ENCODE data around the gene CREG1. TPM values are rescaled to one million over a fixed set of nuclear protein-coding genes. Genes with fewer than 3 reads are reported as not detected.

CREG1 gene
- total RNA-seq, 1 donor from 2014 or later: 36.0 TPM

GRCh38 chr1:167594822-167595221, 41.3 kb upstream of the CREG1 start:
- Histone ChIP-seq H3K9me3 (ENCODE audit: insufficient read depth, low read depth, low read length) (no peaks in the 10 kb centered on the region), H4K20me1 (ENCODE audit: insufficient read depth, low read length) (no peaks in the 10 kb centered on the region), H3K4me1 (ENCODE audit: insufficient read depth, low read length) (no peaks in the 10 kb centered on the region), H3K4me2 (ENCODE audit: low read length) (no peak overlapping the region), H3K9ac (ENCODE audit: low read length) (no peak overlapping the region), H3K36me3 (ENCODE audit: insufficient read depth, low read length) (no peaks in the 10 kb centered on the region), H3K4me3 (ENCODE audit: insufficient read depth, low read depth, low read length) (no peak overlapping the region), H3K79me2 (ENCODE audit: insufficient read depth, low read length) (no peaks in the 10 kb centered on the region), H3K27ac (ENCODE audit: low read depth, low read length) (no peak overlapping the region), H3K27me3 (ENCODE audit: insufficient read depth, low read length) (peaks cover 2% of the 10 kb centered on the region), H2AFZ (ENCODE audit: low read depth, low read length) (no peak overlapping the region)
- FAIRE-seq (no peak), DNase-seq (ENCODE audit: low read depth) (no peak)
- Mint-ChIP-seq H3K4me1 (ENCODE audit: low read depth, unreplicated experiment) (no peaks in the 10 kb centered on the region), H3K36me3 (ENCODE audit: low read depth, unreplicated experiment) (no peaks in the 10 kb centered on the region), H3K27ac (ENCODE audit: unreplicated experiment) (no peak overlapping the region), H3K4me3 (ENCODE audit: unreplicated experiment) (no peak overlapping the region), H3K9me3 (ENCODE audit: unreplicated experiment) (peaks cover 3% of the 10 kb centered on the region), H3K27me3 (ENCODE audit: low read depth, unreplicated experiment) (peaks cover 19% of the 10 kb centered on the region)
- TF ChIP-seq CTCF (IDR thresholded peaks at IDR 0.05; ENCODE audit: insufficient read depth, low read depth, low read length): no peak
- no peak for TF ChIP-seq EZH2 (IDR thresholded peaks at IDR 0.05; ENCODE audit: insufficient read depth, low read length)

- H3K27ac ChIP-seq (ENCODE audit: low read depth, low read length): no peak overlapping the region
- peaks cover 2% of the 10 kb centered on the region for H3K27me3 ChIP-seq (ENCODE audit: insufficient read depth, low read length)
- DNase-seq (ENCODE audit: low read depth) (no peak), FAIRE-seq (no peak)
- H3K9me3 ChIP-seq (ENCODE audit: insufficient read depth, low read depth, low read length): no peaks in the 10 kb centered on the region
- peaks cover 3% of the 10 kb centered on the region for H3K9me3 Mint-ChIP-seq (ENCODE audit: unreplicated experiment)
- H3K4me1 ChIP-seq (ENCODE audit: insufficient read depth, low read length): no peaks in the 10 kb centered on the region
- H3K4me3 Mint-ChIP-seq (ENCODE audit: unreplicated experiment): no peak overlapping the region
- no peak for TF ChIP-seq CTCF (IDR thresholded peaks at IDR 0.05; ENCODE audit: insufficient read depth, low read depth, low read length)
- TF ChIP-seq EZH2 (IDR thresholded peaks at IDR 0.05; ENCODE audit: insufficient read depth, low read length): no peak
- no peaks in the 10 kb centered on the region for H3K36me3 Mint-ChIP-seq (ENCODE audit: low read depth, unreplicated experiment)
- no peak overlapping the region for H3K4me3 ChIP-seq (ENCODE audit: insufficient read depth, low read depth, low read length)
- H3K4me2 ChIP-seq (ENCODE audit: low read length): no peak overlapping the region
- peaks cover 19% of the 10 kb centered on the region for H3K27me3 Mint-ChIP-seq (ENCODE audit: low read depth, unreplicated experiment)
- no peaks in the 10 kb centered on the region for H3K36me3 ChIP-seq (ENCODE audit: insufficient read depth, low read length)
- H3K4me1 Mint-ChIP-seq (ENCODE audit: low read depth, unreplicated experiment): no peaks in the 10 kb centered on the region
- H3K9ac ChIP-seq (ENCODE audit: low read length): no peak overlapping the region
- no peak overlapping the region for H3K27ac Mint-ChIP-seq (ENCODE audit: unreplicated experiment)
- H2AFZ ChIP-seq (ENCODE audit: low read depth, low read length): no peak overlapping the region
- no peaks in the 10 kb centered on the region for H3K79me2 ChIP-seq (ENCODE audit: insufficient read depth, low read length)
- H4K20me1 ChIP-seq (ENCODE audit: insufficient read depth, low read length): no peaks in the 10 kb centered on the region
These were observed 40.3 kb upstream of the CREG1 start for GRCh38 chr1:167593860-167594259.

- Mint-ChIP-seq H3K4me3 (ENCODE audit: unreplicated experiment) (no peak overlapping the region), H3K36me3 (ENCODE audit: low read depth, unreplicated experiment) (no peaks in the 10 kb centered on the region), H3K27me3 (ENCODE audit: low read depth, unreplicated experiment) (peaks cover 14% of the 10 kb centered on the region), H3K4me1 (ENCODE audit: low read depth, unreplicated experiment) (no peaks in the 10 kb centered on the region), H3K27ac (ENCODE audit: unreplicated experiment) (no peak overlapping the region), H3K9me3 (ENCODE audit: unreplicated experiment) (no peaks in the 10 kb centered on the region)
- no peak overlapping the region for H3K4me2 ChIP-seq (ENCODE audit: low read length)
- TF ChIP-seq CTCF (IDR thresholded peaks at IDR 0.05; ENCODE audit: insufficient read depth, low read depth, low read length): no peak
- TF ChIP-seq EZH2 (IDR thresholded peaks at IDR 0.05; ENCODE audit: insufficient read depth, low read length): no peak
- DNase-seq (ENCODE audit: low read depth) (no peak), FAIRE-seq (no peak)
- no peaks in the 10 kb centered on the region for H3K9me3 ChIP-seq (ENCODE audit: insufficient read depth, low read depth, low read length)
- no peaks in the 10 kb centered on the region for H4K20me1 ChIP-seq (ENCODE audit: insufficient read depth, low read length)
- H3K4me1 ChIP-seq (ENCODE audit: insufficient read depth, low read length): no peaks in the 10 kb centered on the region
- H3K27me3 ChIP-seq (ENCODE audit: insufficient read depth, low read length): peaks cover 2% of the 10 kb centered on the region
- no peaks in the 10 kb centered on the region for H3K36me3 ChIP-seq (ENCODE audit: insufficient read depth, low read length)
- H3K9ac ChIP-seq (ENCODE audit: low read length): no peak overlapping the region
- H3K27ac ChIP-seq (ENCODE audit: low read depth, low read length): no peak overlapping the region
- H3K79me2 ChIP-seq (ENCODE audit: insufficient read depth, low read length): no peaks in the 10 kb centered on the region
- H3K4me3 ChIP-seq (ENCODE audit: insufficient read depth, low read depth, low read length): no peak overlapping the region
- no peak overlapping the region for H2AFZ ChIP-seq (ENCODE audit: low read depth, low read length)
These were observed 38.9 kb upstream of the CREG1 start for GRCh38 chr1:167592475-167592874.
